ENCODE measurements around the gene LY9.

- no peak for TF ChIP-seq CTCF (IDR thresholded peaks at IDR 0.05; ENCODE audit: low read depth, low read length)
- no peak for TF ChIP-seq POLR2A (IDR thresholded peaks at IDR 0.05; ENCODE audit: extremely low read depth, insufficient read length)
These were observed 47.1 kb upstream of the LY9 start for GRCh38 chr1:160748878-160749269.

Data from NB4 (cell line).